Liver (tissue), 9 donors: ENCODE data around the gene LAMA2. TPM values are rescaled to one million over a fixed set of nuclear protein-coding genes. Genes with fewer than 3 reads are reported as not detected.

Experiments
- DNase-seq: peaks from one replicate; pipeline ENCODE4 v3.0.0-alpha.2; 2017; ENCODE audit warnings: low spot score
- H3K27ac ChIP-seq, 2 donors: one replicate each; pipeline ENCODE4 v1.7.0; 2013; ENCODE audit warnings: inconsistent platforms in 2 of 2, low read length in 2 of 2, control low read depth in 1 of 2, low read depth in 1 of 2, mild to moderate bottlenecking in 1 of 2
- H3K27me3 ChIP-seq, 4 donors: one replicate each; pipeline versions ENCODE4 v1.6.1 to v1.7.0; 2013; ENCODE audit warnings: low read length in 3 of 4, inconsistent platforms in 1 of 4, mild to moderate bottlenecking in 1 of 4, moderate library complexity in 1 of 4; ENCODE audit not compliant: control insufficient read depth in 4 of 4, insufficient read depth in 4 of 4
- H3K36me3 ChIP-seq, 4 donors: one replicate each; pipeline versions ENCODE4 v1.6.1 to v1.7.0; 2013; ENCODE audit warnings: low read length in 3 of 4, mild to moderate bottlenecking in 3 of 4, low read depth in 1 of 4, moderate library complexity in 1 of 4; ENCODE audit not compliant: control insufficient read depth in 4 of 4, insufficient read depth in 3 of 4
- H3K4me1 ChIP-seq, 4 donors: one replicate each; pipeline versions ENCODE4 v1.6.1 to v1.7.0; 2013; ENCODE audit warnings: low read length in 3 of 4, mild to moderate bottlenecking in 3 of 4, moderate library complexity in 1 of 4; ENCODE audit not compliant: control insufficient read depth in 4 of 4, insufficient read depth in 4 of 4
- H3K4me3 ChIP-seq, 3 donors: one replicate each; pipeline versions ENCODE4 v1.6.1 to v1.7.0; 2013; ENCODE audit warnings: low read length in 3 of 3, control low read depth in 1 of 3, low read depth in 1 of 3, mild to moderate bottlenecking in 1 of 3
- H3K9ac ChIP-seq, 2 donors: one replicate each; pipeline ENCODE4 v1.7.0; 2013; ENCODE audit warnings: low read length in 2 of 2, mild to moderate bottlenecking in 2 of 2, moderate library complexity in 2 of 2, control low read depth in 1 of 2, low read depth in 1 of 2
- H3K9me3 ChIP-seq, 4 donors: one replicate each; pipeline versions ENCODE4 v1.6.1 to v1.7.0; 2013; ENCODE audit warnings: low read length in 3 of 4; ENCODE audit not compliant: control insufficient read depth in 4 of 4
- EGR1 ChIP-seq, 2 donors: IDR thresholded peaks; 2 replicates each; pipeline ENCODE4 v1.6.1; 2016 to 2018; ENCODE audit warnings: antibody characterized with exemption in 2 of 2, low read depth in 2 of 2
- FOXA1 ChIP-seq: IDR thresholded peaks from 2 replicates; pipeline ENCODE4 v1.6.1; 2016; ENCODE audit warnings: antibody characterized with exemption
- FOXA2 ChIP-seq: IDR thresholded peaks from 2 replicates; pipeline ENCODE4 v1.6.1; 2016; ENCODE audit warnings: antibody characterized with exemption
- GABPA ChIP-seq, 2 donors: IDR thresholded peaks in 1 of 2; conservative IDR thresholded peaks in 1 of 2; 2 replicates each; pipeline ENCODE4 v1.6.1; 2016; ENCODE audit warnings: antibody characterized with exemption in 2 of 2, mild to moderate bottlenecking in 1 of 2, moderate library complexity in 1 of 2
- HNF4A ChIP-seq, 2 donors: conservative IDR thresholded peaks; 2 replicates each; pipeline ENCODE4 v1.6.1; 2016; ENCODE audit warnings: antibody characterized with exemption in 2 of 2, mild to moderate bottlenecking in 2 of 2
- HNF4G ChIP-seq: IDR thresholded peaks from 2 replicates; pipeline ENCODE4 v1.6.1; 2016; ENCODE audit warnings: antibody characterized with exemption
- RAD21 ChIP-seq, 2 donors: IDR thresholded peaks; 2 replicates each; pipeline ENCODE4 v1.6.1; 2016; ENCODE audit warnings: antibody characterized with exemption in 2 of 2, mild to moderate bottlenecking in 2 of 2
- RXRA ChIP-seq, 2 donors: IDR thresholded peaks; 2 replicates each; pipeline ENCODE4 v1.6.1; 2017 to 2018; ENCODE audit warnings: antibody characterized with exemption in 2 of 2, mild to moderate bottlenecking in 1 of 2
- SP1 ChIP-seq: IDR thresholded peaks from 2 replicates; pipeline ENCODE4 v1.6.1; 2018; ENCODE audit warnings: antibody characterized with exemption, mild to moderate bottlenecking
- TAF1 ChIP-seq: conservative IDR thresholded peaks from 2 replicates; pipeline ENCODE4 v1.6.1; 2016; ENCODE audit warnings: antibody characterized with exemption, mild to moderate bottlenecking
- YY1 ChIP-seq: IDR thresholded peaks from 2 replicates; pipeline ENCODE4 v1.6.1; 2016; ENCODE audit warnings: antibody characterized with exemption, mild to moderate bottlenecking
- WGBS: extraction: QIAGEN DNeasy Blood & Tissue Kit; methylation state at CpG from one replicate; pipeline ENCODE4 v1.1.7; 2013; 5-methylcytosine and 5-hydroxymethylcytosine counted together
- polyA plus RNA-seq, 2 donors: library from polyadenylated mRNA; stranded (reverse) in 1 of 2; unstranded in 1 of 2; fragments of 200-250 nt in 1 of 2; fragments of >200 nt in 1 of 2; fragmentation: Nextera tagmentation in 1 of 2; extraction: Ambion mirVana in 1 of 2; gene quantifications; one replicate each; pipeline versions ENCODE4 v1.2.1 to v1.2.3, GENCODE V29; 2013 to 2015
- total RNA-seq, 2 donors: library from RNA; depleted of rRNA; stranded (reverse); fragments of >200 nt; gene quantifications; one replicate each; pipeline ENCODE4 v1.2.3, GENCODE V29; 2014
- TF ChIP-seq, protein P1 (sequence below): IDR thresholded peaks from 2 replicates; pipeline ENCODE4 v1.6.1; 2016; ENCODE audit warnings: antibody characterized with exemption, mild to moderate bottlenecking
- TF ChIP-seq, protein P2 (sequence below): fragments of 150-350 bp; IDR thresholded peaks from 2 replicates; pipeline ENCODE4 v1.5.1; 2017; ENCODE audit warnings: improper control_type of control experiment, low read depth, low read length; ENCODE audit not compliant: missing input control
- TF ChIP-seq, protein P3 (sequence below): IDR thresholded peaks from 2 replicates; pipeline ENCODE4 v1.6.1; 2016; ENCODE audit warnings: antibody characterized with exemption
- TF ChIP-seq, protein P4 (sequence below): IDR thresholded peaks from 2 replicates; pipeline ENCODE4 v1.6.1; 2016; ENCODE audit warnings: antibody characterized with exemption
- donor health status: healthy.
- donor health status: healthy.
- donor health status: healthy.
- donor health status: healthy.
- donor health status: healthy.

The LAMA2 gene
- total and polyA plus RNA-seq, 4 donors = 1.3 to 17.0 (median 3.0) TPM

DNA sequence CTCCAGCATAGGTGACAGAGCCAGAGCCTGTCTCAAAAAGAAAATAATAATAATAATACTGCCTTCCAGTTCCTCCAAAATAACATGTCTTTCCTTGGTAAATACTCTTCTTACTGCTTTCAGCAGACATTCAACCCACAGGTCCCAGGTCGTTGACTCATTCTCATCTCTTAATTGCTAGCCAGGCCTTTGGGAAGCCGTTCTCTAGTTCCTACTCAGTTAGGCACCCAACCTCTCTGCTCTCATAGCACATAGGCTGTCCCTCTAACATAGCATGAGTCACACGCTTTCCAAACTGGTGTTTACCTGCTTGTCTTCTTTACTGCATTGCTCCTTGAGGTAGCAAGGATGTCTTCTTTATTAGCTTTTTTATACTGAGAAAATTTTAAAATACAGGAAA lies 98.8 kb downstream of the LAMA2 start:
- Histone ChIP-seq H3K27me3 (no peaks in the 10 kb centered on the region), H3K9me3 (no peaks in the 10 kb centered on the region), H3K36me3 (no peaks in the 10 kb centered on the region), H3K9ac (no peak overlapping the region), H3K4me3 (no peak overlapping the region), H3K4me1 (no peaks in the 10 kb centered on the region), H3K27ac (no peak overlapping the region)
- DNase-seq = no peak
- WGBS = 64% methylated on average over 3 of the region's 3 CpGs
- TF ChIP-seq, protein P1, sequence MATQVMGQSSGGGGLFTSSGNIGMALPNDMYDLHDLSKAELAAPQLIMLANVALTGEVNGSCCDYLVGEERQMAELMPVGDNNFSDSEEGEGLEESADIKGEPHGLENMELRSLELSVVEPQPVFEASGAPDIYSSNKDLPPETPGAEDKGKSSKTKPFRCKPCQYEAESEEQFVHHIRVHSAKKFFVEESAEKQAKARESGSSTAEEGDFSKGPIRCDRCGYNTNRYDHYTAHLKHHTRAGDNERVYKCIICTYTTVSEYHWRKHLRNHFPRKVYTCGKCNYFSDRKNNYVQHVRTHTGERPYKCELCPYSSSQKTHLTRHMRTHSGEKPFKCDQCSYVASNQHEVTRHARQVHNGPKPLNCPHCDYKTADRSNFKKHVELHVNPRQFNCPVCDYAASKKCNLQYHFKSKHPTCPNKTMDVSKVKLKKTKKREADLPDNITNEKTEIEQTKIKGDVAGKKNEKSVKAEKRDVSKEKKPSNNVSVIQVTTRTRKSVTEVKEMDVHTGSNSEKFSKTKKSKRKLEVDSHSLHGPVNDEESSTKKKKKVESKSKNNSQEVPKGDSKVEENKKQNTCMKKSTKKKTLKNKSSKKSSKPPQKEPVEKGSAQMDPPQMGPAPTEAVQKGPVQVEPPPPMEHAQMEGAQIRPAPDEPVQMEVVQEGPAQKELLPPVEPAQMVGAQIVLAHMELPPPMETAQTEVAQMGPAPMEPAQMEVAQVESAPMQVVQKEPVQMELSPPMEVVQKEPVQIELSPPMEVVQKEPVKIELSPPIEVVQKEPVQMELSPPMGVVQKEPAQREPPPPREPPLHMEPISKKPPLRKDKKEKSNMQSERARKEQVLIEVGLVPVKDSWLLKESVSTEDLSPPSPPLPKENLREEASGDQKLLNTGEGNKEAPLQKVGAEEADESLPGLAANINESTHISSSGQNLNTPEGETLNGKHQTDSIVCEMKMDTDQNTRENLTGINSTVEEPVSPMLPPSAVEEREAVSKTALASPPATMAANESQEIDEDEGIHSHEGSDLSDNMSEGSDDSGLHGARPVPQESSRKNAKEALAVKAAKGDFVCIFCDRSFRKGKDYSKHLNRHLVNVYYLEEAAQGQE = no peak

DNA sequence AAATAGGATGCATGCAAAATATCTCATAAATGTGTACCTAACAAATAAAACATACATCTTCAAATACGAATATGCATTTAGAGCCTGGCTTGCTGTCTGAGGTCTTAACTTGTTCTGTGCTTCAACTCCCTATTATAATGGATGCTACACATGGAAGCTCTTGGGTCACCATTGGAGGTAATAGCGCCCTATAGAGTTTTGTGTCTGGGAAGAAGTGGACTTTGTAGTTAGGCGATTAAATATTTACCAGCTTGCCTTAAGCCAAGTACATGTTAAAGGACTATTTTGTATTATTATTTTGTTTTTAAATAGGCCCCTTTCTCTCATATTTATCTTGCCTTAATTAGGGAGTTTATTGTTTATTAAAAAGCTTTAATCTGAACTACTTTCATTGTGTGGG lies 107.4 kb downstream of the LAMA2 start:
- H3K27me3 ChIP-seq = no peaks in the 10 kb centered on the region
- 61% methylated on average over 3 of the region's 3 CpGs for WGBS
- H3K27ac ChIP-seq = no peak overlapping the region
- H3K9ac ChIP-seq = no peak overlapping the region
- H3K36me3 ChIP-seq = no peaks in the 10 kb centered on the region
- TF ChIP-seq, protein P2, sequence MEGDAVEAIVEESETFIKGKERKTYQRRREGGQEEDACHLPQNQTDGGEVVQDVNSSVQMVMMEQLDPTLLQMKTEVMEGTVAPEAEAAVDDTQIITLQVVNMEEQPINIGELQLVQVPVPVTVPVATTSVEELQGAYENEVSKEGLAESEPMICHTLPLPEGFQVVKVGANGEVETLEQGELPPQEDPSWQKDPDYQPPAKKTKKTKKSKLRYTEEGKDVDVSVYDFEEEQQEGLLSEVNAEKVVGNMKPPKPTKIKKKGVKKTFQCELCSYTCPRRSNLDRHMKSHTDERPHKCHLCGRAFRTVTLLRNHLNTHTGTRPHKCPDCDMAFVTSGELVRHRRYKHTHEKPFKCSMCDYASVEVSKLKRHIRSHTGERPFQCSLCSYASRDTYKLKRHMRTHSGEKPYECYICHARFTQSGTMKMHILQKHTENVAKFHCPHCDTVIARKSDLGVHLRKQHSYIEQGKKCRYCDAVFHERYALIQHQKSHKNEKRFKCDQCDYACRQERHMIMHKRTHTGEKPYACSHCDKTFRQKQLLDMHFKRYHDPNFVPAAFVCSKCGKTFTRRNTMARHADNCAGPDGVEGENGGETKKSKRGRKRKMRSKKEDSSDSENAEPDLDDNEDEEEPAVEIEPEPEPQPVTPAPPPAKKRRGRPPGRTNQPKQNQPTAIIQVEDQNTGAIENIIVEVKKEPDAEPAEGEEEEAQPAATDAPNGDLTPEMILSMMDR = no peak
- TF ChIP-seq, protein P3, sequence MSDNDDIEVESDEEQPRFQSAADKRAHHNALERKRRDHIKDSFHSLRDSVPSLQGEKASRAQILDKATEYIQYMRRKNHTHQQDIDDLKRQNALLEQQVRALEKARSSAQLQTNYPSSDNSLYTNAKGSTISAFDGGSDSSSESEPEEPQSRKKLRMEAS = no peak
- TF ChIP-seq YY1 (no peak), RAD21 (IDR thresholded peaks at IDR 0.05) (no peak), HNF4G (no peak), EGR1 (IDR thresholded peaks at IDR 0.05; ENCODE audit: low read depth in 2 of 2) (no peak), HNF4A (conservative IDR thresholded peaks at IDR 0.05) (no peak), GABPA (IDR thresholded peaks at IDR 0.05 in 1 of 2, conservative IDR thresholded peaks at IDR 0.05 in 1 of 2) (no peak), SP1 (no peak), RXRA (IDR thresholded peaks at IDR 0.05) (no peak), FOXA2 (no peak), TAF1 (no peak), FOXA1 (no peak)
- TF ChIP-seq, protein P4, sequence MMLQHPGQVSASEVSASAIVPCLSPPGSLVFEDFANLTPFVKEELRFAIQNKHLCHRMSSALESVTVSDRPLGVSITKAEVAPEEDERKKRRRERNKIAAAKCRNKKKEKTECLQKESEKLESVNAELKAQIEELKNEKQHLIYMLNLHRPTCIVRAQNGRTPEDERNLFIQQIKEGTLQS = no peak
- H3K4me1 ChIP-seq = no peaks in the 10 kb centered on the region
- H3K9me3 ChIP-seq = no peaks in the 10 kb centered on the region
- DNase-seq = no peak
- H3K4me3 ChIP-seq = no peak overlapping the region
